Measurements from ENCODE around the gene RAD50.
"Not testable (repeated sequence)": the region's sequence is repeated elsewhere in the genome, so short reads cannot be mapped to it uniquely, and the experiment has no call there.

Gene RAD50

DNA sequence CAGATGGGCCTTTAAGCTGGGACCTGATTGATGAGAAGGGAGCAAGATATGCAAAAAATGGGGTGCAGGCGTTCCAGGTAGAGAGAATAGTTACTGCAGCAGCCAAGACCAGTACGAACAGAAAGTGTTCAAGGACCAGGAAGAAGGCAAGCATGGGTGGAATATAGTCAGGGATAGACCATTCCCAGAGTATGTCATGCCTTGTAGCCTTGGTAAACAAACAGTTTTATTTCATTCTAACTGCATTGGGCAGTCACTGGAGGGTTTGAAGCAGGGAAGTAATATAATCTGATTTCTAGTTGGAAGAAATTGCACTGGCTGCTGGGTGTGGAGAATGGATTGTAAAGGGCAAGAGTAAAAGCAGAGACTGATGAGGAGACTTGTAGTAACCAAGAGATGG, 70.7 kb downstream of the RAD50 start:
- no peak overlapping the region for H3K27ac ChIP-seq (ENCODE audit: insufficient read depth, low read depth, low read length, poor library complexity, severe bottlenecking)

DNA sequence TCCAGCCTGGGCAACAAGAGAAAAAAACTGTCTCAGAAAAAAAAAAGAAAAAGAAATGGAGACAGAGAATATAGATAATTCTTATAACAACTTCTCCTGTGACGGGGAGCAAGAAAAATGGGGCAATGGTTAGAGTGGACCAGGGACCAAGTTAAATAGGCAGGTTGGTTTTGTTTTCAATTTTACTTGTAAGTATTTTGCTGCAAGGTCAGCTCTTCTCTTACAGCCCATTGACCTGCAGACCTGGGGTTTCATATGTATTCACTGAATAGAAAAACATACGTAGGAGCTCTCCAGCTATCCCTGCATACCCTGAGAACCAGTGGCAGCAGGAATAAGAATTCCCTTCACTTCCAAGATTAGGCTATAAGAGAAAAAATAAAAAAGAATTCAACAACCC, 72.0 kb downstream of the RAD50 start:
- no peaks in the 10 kb centered on the region for H3K9me3 ChIP-seq (ENCODE audit: control insufficient read depth, low read length)
- H3K4me1 ChIP-seq (ENCODE audit: control insufficient read depth, insufficient read depth, low read length): no peaks in the 10 kb centered on the region
- no peaks in the 10 kb centered on the region for H3K36me3 ChIP-seq (ENCODE audit: control insufficient read depth, insufficient read depth, low read length)
- H3K4me3 ChIP-seq (ENCODE audit: insufficient read depth, low read depth, low read length): no peak overlapping the region
- H3K27ac ChIP-seq (ENCODE audit: insufficient read depth, low read depth, low read length, poor library complexity, severe bottlenecking): no peak overlapping the region
- 92 to 95% methylated on average over 2 of the region's 2 CpGs for WGBS, 2 experiments
- no peaks in the 10 kb centered on the region for H3K27me3 ChIP-seq (ENCODE audit: control insufficient read depth, insufficient read depth, low read length, poor library complexity, severe bottlenecking)

More for the DNA sequence above, 70.7 kb downstream of the RAD50 start:
- Histone ChIP-seq H3K4me3 (ENCODE audit: insufficient read depth, low read depth, low read length) (no peak overlapping the region), H3K36me3 (ENCODE audit: control insufficient read depth, insufficient read depth, low read length) (no peaks in the 10 kb centered on the region), H3K27me3 (ENCODE audit: control insufficient read depth, insufficient read depth, low read length, poor library complexity, severe bottlenecking) (no peaks in the 10 kb centered on the region), H3K4me1 (ENCODE audit: control insufficient read depth, insufficient read depth, low read length) (no peaks in the 10 kb centered on the region), H3K9me3 (ENCODE audit: control insufficient read depth, low read length) (no peaks in the 10 kb centered on the region)
- WGBS, 2 experiments: 94 to 98% methylated on average over 2 of the region's 2 CpGs

DNA sequence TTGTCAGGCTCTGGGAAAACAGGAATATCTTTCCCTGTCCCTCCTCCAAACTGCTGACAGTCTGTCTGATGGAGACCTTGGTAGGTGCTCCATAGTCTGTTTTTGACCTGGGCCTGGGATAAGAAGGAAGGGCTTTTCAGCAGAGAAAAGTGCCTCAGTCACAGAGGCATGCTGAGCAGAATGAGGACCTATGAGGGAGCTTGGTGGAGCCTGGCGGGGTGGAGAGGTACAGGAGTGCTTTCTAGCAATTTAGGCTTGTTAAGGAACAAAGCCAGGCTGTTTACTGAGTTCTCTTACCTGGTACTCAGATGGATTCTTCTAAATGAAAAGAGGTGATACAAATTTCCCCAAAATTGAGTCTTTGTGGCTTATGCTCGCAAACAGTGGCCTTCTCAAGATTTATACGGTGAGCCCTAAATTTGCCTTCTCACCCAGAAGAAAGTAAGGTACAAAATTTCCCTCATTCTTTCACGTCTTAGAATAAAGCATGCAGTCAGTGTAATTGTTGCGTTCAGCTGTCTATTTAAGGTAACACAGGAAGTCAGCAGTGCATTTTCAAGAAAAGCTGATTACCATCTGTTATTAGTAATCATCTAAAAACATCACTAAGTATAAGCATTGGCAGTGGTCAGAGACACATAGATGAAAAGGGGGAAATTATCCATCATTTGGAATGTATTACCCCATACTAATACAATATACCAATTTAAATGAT, 72.6 kb downstream of the RAD50 start:
- H3K27me3 ChIP-seq (ENCODE audit: control insufficient read depth, insufficient read depth, low read length, poor library complexity, severe bottlenecking): no peaks in the 10 kb centered on the region
- H3K9me3 ChIP-seq (ENCODE audit: control insufficient read depth, low read length): no peaks in the 10 kb centered on the region
- H3K4me3 ChIP-seq (ENCODE audit: insufficient read depth, low read depth, low read length): no peak overlapping the region
- no peaks in the 10 kb centered on the region for H3K36me3 ChIP-seq (ENCODE audit: control insufficient read depth, insufficient read depth, low read length)
- H3K4me1 ChIP-seq (ENCODE audit: control insufficient read depth, insufficient read depth, low read length): no peaks in the 10 kb centered on the region
- 95 to 98% methylated on average over 5 of the region's 5 CpGs for WGBS, 2 experiments
- H3K27ac ChIP-seq (ENCODE audit: insufficient read depth, low read depth, low read length, poor library complexity, severe bottlenecking): no peak overlapping the region

DNA sequence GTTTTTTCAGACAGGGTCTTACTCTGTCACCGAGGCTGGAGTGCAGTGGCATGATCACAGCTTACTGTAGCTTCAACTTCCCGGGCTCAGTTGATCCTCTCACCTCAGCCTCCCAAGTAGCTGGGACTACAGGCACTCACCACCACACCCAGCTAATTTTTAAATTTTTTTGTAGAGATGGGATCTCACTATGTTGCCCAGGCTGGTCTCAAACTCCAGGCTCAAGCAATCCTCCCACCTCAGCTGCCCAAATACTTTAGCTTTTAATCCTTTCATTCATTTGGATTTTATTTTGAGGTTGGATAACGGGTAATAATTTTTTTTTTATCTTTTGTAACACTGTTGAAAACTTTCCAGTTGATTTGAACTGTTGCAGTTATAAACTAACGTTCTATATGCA, 76.8 kb downstream of the RAD50 start:
- H3K4me3 ChIP-seq (ENCODE audit: insufficient read depth, low read depth, low read length); H3K4me1 ChIP-seq (ENCODE audit: control insufficient read depth, insufficient read depth, low read length); H3K9me3 ChIP-seq (ENCODE audit: control insufficient read depth, low read length); H3K27me3 ChIP-seq (ENCODE audit: control insufficient read depth, insufficient read depth, low read length, poor library complexity, severe bottlenecking); H3K27ac ChIP-seq (ENCODE audit: insufficient read depth, low read depth, low read length, poor library complexity, severe bottlenecking): not testable (repeated sequence)
- WGBS, 2 experiments: 89 to 100% methylated on average over 2 to 3 of the region's 4 CpGs
- H3K36me3 ChIP-seq (ENCODE audit: control insufficient read depth, insufficient read depth, low read length): peaks cover 10% of the 10 kb centered on the region

DNA sequence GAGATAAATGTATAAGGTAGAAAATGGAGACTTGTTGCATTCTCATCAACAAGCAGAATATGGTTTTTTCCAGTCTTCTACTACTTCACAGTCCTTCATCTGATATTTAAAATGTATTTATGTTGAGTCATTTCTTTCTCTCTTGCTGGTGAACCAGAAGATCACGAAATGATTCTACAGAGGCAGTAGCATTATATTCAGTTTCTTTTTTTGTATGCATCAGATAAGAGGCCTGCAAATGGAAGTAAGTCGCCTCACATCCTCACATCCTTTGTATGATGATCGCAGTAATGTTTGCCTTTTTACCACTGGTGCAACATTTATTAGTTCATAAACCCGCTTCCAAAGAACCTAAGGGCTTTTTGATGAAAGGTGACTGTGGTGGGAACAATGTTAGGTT, 79.1 kb downstream of the RAD50 start:
- Histone ChIP-seq H3K4me1 (ENCODE audit: control insufficient read depth, insufficient read depth, low read length) (no peaks in the 10 kb centered on the region), H3K9me3 (ENCODE audit: control insufficient read depth, low read length) (no peaks in the 10 kb centered on the region), H3K36me3 (ENCODE audit: control insufficient read depth, insufficient read depth, low read length) (peaks cover 30% of the 10 kb centered on the region), H3K27me3 (ENCODE audit: control insufficient read depth, insufficient read depth, low read length, poor library complexity, severe bottlenecking) (no peaks in the 10 kb centered on the region), H3K27ac (ENCODE audit: insufficient read depth, low read depth, low read length, poor library complexity, severe bottlenecking) (no peak overlapping the region), H3K4me3 (ENCODE audit: insufficient read depth, low read depth, low read length) (no peak overlapping the region)
- WGBS, 2 experiments: 89 to 100% methylated on average over 3 to 4 of the region's 4 CpGs

DNA sequence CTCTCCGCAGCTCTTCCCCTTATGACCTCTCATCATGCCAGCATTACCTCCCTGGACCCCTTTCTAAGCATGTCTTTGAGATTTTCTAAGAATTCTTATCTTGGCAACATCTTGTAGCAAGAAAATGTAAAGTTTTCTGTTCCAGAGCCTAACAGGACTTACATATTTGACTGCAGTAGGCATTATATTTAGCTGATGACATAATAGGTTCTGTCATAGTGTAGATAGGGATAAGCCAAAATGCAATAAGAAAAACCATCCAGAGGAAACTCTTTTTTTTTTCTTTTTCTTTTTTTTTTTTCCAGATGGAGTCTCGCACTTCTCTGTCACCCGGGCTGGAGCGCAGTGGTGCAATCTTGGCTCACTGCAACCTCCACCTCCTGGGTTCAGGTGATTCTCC, 80.5 kb downstream of the RAD50 start:
- H3K9me3 ChIP-seq (ENCODE audit: control insufficient read depth, low read length): no peaks in the 10 kb centered on the region
- peaks cover 31% of the 10 kb centered on the region for H3K36me3 ChIP-seq (ENCODE audit: control insufficient read depth, insufficient read depth, low read length)
- no peak overlapping the region for H3K4me3 ChIP-seq (ENCODE audit: insufficient read depth, low read depth, low read length)
- 94 to 97% methylated on average over 4 of the region's 4 CpGs for WGBS, 2 experiments
- H3K27me3 ChIP-seq (ENCODE audit: control insufficient read depth, insufficient read depth, low read length, poor library complexity, severe bottlenecking): no peaks in the 10 kb centered on the region
- H3K4me1 ChIP-seq (ENCODE audit: control insufficient read depth, insufficient read depth, low read length): no peaks in the 10 kb centered on the region
- no peak overlapping the region for H3K27ac ChIP-seq (ENCODE audit: insufficient read depth, low read depth, low read length, poor library complexity, severe bottlenecking)

DNA sequence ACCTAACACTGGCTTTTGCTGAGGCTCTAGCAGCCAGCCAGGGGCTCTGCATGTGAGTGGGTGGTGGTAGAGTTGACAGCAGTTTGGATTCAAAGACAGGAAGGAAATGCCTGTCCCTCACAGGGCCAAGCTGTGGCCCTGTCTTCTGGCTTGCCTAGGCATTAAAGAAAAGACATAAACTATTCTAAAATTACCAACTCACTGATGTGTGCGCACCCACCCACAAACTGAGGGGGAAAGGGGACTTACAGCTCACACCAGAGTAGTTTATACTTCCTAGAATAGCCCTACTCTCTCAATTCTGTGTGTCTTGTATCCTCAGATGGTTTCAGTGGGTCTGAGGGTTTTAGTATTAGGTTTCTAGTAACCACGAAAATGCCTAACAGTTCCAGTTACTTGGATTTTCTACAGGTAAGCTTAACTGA, 82.9 kb downstream of the RAD50 start:
- Histone ChIP-seq H3K36me3 (ENCODE audit: control insufficient read depth, insufficient read depth, low read length) (peaks cover 34% of the 10 kb centered on the region), H3K27me3 (ENCODE audit: control insufficient read depth, insufficient read depth, low read length, poor library complexity, severe bottlenecking) (no peaks in the 10 kb centered on the region), H3K9me3 (ENCODE audit: control insufficient read depth, low read length) (no peaks in the 10 kb centered on the region), H3K4me1 (ENCODE audit: control insufficient read depth, insufficient read depth, low read length) (no peaks in the 10 kb centered on the region), H3K4me3 (ENCODE audit: insufficient read depth, low read depth, low read length) (no peak overlapping the region), H3K27ac (ENCODE audit: insufficient read depth, low read depth, low read length, poor library complexity, severe bottlenecking) (no peak overlapping the region)
- 97 to 100% methylated on average over 2 of the region's 2 CpGs for WGBS, 2 experiments

DNA sequence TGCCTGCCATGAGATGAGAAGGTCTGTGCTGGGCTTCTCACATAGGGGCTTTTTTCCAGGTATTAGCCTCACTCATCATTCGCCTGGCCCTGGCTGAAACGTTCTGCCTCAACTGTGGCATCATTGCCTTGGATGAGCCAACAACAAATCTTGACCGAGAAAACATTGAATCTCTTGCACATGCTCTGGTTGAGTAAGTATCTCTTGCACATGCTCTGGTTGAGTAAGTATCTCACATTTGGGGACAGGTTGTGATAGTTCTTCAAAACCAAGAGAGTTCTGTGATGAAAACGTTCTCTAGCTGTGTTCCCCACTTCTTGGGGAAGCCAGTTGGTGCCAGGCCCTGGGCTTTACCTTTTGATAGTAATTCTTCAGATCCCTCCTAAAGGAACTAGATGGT, 83.8 kb downstream of the RAD50 start:
- Histone ChIP-seq H3K27ac (ENCODE audit: insufficient read depth, low read depth, low read length, poor library complexity, severe bottlenecking) (no peak overlapping the region), H3K9me3 (ENCODE audit: control insufficient read depth, low read length) (no peaks in the 10 kb centered on the region), H3K36me3 (ENCODE audit: control insufficient read depth, insufficient read depth, low read length) (peaks cover 34% of the 10 kb centered on the region), H3K4me3 (ENCODE audit: insufficient read depth, low read depth, low read length) (no peak overlapping the region), H3K27me3 (ENCODE audit: control insufficient read depth, insufficient read depth, low read length, poor library complexity, severe bottlenecking) (no peaks in the 10 kb centered on the region), H3K4me1 (ENCODE audit: control insufficient read depth, insufficient read depth, low read length) (no peaks in the 10 kb centered on the region)
- WGBS, 2 experiments: 92 to 95% methylated on average over 4 of the region's 4 CpGs

DNA sequence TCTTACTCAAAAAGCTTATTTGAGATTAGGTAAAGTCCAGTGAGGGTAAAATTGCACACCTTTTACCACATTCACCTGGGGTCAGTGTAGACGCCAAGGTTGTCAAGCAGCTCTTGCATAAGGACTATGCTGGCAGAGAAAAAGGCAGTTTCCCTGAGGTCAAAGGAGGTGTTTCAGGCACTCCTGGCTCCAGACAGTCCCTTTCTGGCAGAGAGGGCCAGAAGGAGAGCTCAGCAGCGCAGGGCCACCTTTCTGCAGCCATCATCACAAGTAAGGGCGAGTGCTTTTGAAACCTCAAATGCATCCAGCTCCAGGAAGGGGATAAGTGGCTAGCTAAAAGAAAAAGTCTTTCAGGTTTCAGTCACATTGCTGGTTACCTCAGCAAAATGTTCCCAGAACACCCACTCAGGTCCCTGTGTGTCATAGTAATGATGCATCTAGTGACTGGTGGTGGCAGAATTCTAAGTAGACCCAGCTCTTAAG, 84.5 kb downstream of the RAD50 start:
- Histone ChIP-seq H3K27me3 (ENCODE audit: control insufficient read depth, insufficient read depth, low read length, poor library complexity, severe bottlenecking) (no peaks in the 10 kb centered on the region), H3K9me3 (ENCODE audit: control insufficient read depth, low read length) (no peaks in the 10 kb centered on the region), H3K4me1 (ENCODE audit: control insufficient read depth, insufficient read depth, low read length) (no peaks in the 10 kb centered on the region), H3K4me3 (ENCODE audit: insufficient read depth, low read depth, low read length) (no peak overlapping the region), H3K27ac (ENCODE audit: insufficient read depth, low read depth, low read length, poor library complexity, severe bottlenecking) (no peak overlapping the region), H3K36me3 (ENCODE audit: control insufficient read depth, insufficient read depth, low read length) (peaks cover 34% of the 10 kb centered on the region)
- WGBS, 2 experiments: 92 to 97% methylated on average over 3 of the region's 3 CpGs

DNA sequence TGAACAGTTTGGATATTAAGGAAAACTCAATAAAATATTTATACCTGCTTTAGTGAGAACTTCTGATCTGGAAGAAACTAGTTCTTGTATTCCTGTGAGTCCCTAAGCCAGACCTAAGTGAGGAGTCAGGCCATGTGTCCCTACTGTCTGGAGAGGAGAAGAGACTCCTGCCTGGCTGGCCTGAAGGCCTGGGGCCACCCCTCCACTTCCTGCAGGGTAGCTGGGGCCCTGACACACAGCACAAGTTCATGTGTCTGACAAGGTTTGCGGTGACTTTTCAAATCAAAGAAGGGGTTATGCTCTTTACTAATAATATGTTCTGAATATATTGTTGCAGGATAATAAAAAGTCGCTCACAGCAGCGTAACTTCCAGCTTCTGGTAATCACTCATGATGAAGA, 85.1 kb downstream of the RAD50 start:
- 96 to 100% methylated on average over 3 of the region's 3 CpGs for WGBS, 2 experiments
- H3K4me1 ChIP-seq (ENCODE audit: control insufficient read depth, insufficient read depth, low read length): no peaks in the 10 kb centered on the region
- H3K27ac ChIP-seq (ENCODE audit: insufficient read depth, low read depth, low read length, poor library complexity, severe bottlenecking): no peak overlapping the region
- no peaks in the 10 kb centered on the region for H3K27me3 ChIP-seq (ENCODE audit: control insufficient read depth, insufficient read depth, low read length, poor library complexity, severe bottlenecking)
- H3K4me3 ChIP-seq (ENCODE audit: insufficient read depth, low read depth, low read length): no peak overlapping the region
- H3K36me3 ChIP-seq (ENCODE audit: control insufficient read depth, insufficient read depth, low read length): peaks cover 34% of the 10 kb centered on the region
- H3K9me3 ChIP-seq (ENCODE audit: control insufficient read depth, low read length): no peaks in the 10 kb centered on the region

DNA sequence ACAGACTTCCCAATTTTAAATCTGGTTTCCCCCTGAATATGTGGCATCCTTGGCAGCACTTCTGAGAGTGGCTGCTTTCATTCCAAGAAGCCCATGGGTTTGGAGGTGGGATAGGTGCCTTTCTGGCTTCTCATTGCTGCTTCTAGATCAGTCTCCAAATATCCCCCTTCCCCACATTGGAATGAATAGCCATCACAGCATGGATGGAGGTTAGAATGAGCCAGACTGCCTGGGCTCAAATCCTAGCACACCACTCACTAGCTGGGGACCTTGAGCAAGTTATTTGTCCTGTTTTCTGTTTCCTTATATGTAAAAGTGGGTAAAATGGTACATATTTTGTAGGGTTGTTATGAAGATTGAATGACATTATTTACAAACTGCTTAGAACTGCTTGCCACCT, 87.4 kb downstream of the RAD50 start:
- Histone ChIP-seq H3K4me3 (ENCODE audit: insufficient read depth, low read depth, low read length) (no peak overlapping the region), H3K4me1 (ENCODE audit: control insufficient read depth, insufficient read depth, low read length) (no peaks in the 10 kb centered on the region), H3K27me3 (ENCODE audit: control insufficient read depth, insufficient read depth, low read length, poor library complexity, severe bottlenecking) (no peaks in the 10 kb centered on the region), H3K36me3 (ENCODE audit: control insufficient read depth, insufficient read depth, low read length) (peaks cover 20% of the 10 kb centered on the region), H3K9me3 (ENCODE audit: control insufficient read depth, low read length) (no peaks in the 10 kb centered on the region), H3K27ac (ENCODE audit: insufficient read depth, low read depth, low read length, poor library complexity, severe bottlenecking) (no peak overlapping the region)

Measured in ectodermal cell (in vitro differentiated cells).